Activated CD4-positive, CD25-positive, alpha-beta regulatory T cell treated with anti-CD3 and anti-CD28 coated beads, Interleukin-2, amount 50 U/mL, for 72 hours (primary cell): ENCODE data around the gene IQGAP2.
"Not testable (repeated sequence)": the region's sequence is repeated elsewhere in the genome, so short reads cannot be mapped to it uniquely, and the experiment has no call there.

Experiments
- DNase-seq: peaks from one replicate; pipeline ENCODE4 v3.0.0; 2021

The IQGAP2 gene

DNA sequence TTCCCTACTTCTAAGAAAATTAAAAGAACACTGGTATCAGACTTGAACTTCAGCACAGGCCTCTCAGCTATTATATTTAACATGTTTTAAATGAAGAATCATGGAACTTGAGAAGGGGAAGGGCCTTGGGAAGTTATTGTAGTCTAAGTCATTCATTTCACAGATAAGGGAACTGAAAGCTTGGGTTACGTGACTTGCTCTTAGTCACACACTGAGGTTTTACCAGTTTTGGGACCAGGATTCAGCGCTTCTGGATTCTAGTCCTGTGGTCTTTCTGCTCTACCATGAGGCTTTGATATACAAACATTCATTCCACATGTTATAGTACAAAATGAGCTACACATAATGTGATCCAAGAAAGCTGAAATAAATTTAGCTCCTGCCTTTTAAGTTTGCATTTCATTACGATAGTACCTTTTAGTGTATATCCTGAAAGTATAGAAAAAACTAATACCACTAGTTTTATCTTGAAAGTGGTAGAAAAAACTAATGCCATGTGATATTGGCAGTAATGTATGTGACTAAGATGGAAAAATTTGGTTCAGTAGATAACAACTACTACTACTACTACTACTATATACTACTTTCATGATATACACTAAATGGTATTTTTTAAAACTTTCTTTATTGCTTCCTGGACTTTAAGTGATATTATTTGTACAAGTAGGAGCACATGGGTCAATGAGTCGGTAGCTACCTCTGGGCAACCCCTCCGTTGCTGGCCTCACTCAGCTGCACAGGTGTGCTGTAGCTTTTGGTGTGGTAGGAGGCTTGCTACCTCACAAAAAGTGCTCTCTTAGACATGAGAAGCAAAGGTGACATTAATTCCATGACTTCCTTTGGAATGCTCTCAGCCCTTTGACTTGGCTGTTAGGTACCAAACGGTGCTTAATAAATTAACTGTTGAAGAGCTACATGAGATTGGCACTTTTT is 179.4 kb downstream of the IQGAP2 start:
- no peak for DNase-seq

DNA sequence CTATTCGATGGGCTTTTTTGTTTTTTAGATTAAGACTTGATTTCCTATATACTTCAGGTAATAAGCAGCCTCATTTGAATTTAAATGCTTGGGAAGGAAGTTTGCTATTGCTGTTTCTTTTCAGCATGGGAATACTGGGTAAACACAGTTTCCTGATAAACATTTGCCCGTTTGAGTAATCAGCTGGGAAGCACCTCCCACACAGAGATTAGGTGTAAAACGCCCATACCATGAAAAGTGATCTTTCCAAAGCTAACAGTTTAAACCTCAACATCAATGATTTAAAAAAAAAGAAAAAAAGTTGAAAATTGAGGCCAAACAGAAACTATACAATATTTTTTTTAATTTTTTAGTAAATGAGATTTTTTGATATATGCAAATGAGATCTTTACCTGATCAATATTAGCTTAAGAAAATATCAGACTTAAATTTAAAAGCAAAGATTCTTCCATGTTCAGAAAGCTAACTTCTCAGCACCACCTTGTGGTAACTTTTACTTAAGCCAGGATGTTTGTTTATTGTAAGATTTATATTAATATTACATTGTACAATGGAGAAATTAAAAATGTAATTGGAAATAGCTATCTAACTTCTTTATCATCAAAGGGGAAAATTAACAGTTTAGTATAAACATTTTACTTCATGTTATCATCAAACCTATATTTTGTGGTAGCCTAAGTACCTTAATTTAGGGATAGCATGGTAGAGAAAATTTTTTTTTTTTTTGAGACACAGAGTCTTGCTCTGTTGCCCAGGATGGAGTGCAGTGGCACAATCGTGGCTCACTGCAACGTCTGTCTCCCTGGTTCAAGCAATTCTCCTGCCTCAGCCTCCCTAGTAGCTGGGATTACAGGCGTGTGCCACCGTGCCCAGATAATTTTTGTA is 180.3 kb downstream of the IQGAP2 start:
- no peak for DNase-seq

DNA sequence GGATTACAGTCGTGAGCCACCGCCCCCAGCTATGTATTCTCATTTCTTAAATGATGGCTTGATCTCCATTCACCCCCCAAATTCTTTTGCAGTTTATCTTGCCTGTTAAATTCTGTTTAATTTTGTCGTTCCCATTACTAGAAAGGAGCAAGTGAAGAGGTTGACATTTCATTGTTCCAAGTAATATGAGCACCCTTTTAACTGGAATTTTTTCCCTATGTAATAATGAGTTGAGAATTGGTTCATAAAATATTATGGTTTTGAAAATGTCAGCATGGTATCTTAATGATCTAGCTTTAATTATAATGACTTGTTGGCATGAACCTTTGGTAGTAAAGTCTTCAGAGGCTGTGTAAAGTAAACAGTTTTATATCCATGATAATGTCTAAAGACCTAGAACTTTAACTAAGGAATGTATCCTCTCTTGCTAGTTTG is 182.7 kb downstream of the IQGAP2 start:
- no peak for DNase-seq

DNA sequence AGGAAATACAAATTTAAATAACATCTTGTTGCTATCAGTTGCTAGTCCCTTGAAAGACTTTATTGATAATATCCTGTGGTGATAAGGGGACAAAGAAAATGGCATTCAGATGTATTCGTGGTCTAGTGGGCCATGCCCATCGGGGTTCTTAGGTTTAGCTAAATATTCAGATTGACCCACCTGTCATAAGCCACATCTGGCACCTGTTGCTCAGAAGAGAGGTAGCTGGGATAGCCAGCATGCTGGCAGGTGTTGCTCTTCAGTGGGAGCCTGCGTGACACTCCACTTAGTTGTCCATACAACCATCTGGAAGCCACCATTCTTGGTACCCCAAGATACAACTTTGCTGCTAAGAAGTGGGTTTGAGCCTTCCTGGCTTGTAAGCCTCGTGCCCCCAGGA is 183.4 kb downstream of the IQGAP2 start:
- DNase-seq: no peak

DNA sequence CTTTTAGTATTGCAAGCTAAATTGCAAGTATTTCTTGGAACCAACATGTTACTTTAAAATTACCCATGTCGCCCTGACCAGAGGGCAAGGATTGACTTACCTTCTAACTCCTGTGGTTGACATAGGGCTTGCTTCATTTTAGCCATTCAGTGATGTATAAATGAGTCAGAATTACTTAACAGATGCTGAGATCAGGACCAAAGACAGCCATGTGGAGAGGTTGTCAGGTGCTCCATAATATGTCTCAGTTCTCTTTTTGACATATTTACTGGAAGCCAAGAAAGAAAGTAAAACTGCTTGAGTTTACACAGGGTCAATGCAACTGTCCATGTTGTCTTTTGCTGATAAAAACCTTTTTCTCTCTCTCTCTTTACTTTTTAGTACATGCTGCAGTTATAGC is 186.9 kb downstream of the IQGAP2 start:
- no peak for DNase-seq

DNA sequence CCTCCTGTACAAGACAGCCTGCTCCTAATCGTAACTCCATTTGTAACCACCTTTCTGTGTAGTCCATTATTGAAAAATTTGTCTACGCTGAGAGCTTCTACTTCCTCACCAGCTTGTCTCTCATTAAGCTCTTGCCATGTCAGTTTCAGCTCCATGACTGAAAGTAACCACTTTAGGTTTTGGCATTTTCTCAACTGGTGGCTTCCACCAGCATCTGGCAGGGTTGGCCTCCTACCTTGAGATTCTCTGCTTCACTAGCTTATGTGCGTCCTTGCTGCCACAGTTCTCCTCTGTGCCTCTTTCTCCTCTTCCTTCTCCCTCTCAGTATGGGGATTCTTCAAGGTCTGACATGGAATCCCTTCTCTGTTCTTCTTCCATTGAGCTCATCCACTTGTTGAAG is 188.3 kb downstream of the IQGAP2 start:
- no peak for DNase-seq

DNA sequence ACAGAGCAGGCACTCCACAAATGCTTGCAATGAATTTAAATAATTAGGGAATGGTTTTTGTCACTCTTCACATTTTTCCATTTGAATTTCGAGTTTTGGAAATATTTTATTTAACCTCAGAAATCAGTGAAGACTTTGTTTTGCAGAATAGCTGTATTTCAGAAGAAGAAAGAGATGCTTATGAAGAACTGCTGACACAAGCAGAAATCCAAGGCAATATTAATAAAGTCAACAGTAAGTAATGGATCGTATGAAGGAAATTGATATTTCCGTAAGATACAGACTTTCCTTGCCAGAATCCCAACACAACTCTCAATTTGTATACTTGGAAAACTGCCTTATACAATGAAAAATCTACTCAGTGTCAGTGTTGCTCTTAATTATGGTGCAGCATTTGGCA is 189.6 kb downstream of the IQGAP2 start:
- DNase-seq: no peak

DNA sequence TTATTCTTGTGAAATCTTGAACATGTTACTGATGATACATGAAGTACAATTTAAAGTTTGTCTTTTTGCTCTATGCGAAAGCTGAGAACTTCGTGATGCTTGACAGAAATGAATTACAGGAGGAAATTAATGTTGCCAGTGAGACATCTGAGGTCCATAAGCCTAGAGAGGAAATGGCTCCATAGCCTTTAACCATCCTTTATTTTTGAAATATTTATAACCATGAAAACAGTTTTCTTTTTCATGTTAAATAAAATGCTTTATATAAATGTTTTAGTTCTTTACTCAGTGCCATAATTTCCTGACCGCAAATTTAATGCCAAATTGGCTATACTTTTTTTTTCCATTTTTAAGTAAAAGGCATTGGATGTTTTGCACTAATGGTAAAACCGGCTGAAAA is 191.0 kb downstream of the IQGAP2 start:
- DNase-seq: no peak

DNA sequence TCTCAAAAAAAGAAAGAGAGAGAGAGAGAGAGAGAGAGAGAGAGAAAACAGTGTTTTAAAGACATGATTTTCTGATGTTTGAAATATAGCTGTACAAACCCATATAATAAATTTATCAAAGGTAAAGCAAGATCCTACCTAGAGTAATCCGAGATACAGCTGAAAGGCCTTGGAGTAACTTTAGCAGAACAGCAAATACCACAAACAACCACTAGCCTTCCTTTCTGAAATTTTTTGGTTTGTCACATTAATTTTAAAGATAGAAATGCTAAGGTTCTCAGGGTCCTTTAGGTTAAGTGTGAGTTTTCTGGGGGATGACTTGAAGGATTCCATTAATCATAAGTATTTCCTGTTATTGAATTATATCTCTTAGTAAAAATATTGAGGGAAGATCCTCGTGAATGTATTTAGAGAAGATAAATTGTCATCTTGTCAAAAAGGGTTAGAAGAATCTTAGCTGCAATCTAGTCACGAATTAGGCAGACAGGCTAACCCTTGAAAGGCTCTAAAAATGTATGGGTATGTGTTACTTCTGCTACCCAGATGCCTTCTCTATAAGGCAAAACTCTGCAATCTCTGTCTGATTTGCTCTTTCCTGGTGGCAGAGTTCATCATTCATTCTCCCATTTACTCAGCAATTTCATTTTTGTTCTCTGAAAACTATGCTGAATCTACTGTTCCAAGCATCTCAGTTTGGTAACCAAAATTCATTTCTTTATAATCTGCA is 192.8 kb downstream of the IQGAP2 start:
- DNase-seq: no peak

DNA sequence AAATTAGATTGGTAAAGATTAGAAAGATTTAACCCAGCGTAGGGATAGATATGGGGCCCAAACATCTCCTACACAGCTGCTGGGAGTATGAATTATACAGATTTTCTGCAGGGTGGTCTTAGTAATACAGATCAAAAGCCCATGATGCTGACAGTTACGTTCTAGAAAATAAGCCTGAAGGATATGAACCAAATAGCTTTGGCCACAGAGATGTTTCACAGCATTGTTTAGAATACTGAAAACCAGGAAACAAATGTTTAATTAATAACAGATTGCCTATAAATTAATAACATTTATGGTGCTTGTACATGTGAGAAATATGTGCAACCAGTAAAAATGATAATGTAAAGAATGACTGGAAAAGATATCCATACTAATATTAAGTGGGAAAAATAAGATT is 195.4 kb downstream of the IQGAP2 start:
- no peak for DNase-seq

DNA sequence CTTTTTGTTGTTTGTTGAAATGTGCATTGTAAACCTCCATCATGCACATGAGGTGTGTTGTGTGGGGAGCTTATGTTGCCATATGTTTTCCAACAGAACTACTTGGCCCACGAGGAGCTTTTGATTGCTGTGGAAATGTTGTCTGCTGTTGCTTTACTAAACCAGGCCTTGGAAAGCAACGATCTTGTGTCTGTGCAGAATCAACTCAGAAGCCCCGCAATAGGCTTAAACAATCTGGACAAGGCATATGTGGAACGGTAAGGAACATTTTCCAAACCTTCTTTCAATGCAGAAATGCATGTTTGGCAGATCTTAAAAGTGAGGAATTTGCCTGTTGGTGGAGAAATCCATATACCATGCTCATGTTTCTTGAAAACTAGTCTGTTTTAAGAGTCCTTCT is 197.6 kb downstream of the IQGAP2 start:
- no peak for DNase-seq

DNA sequence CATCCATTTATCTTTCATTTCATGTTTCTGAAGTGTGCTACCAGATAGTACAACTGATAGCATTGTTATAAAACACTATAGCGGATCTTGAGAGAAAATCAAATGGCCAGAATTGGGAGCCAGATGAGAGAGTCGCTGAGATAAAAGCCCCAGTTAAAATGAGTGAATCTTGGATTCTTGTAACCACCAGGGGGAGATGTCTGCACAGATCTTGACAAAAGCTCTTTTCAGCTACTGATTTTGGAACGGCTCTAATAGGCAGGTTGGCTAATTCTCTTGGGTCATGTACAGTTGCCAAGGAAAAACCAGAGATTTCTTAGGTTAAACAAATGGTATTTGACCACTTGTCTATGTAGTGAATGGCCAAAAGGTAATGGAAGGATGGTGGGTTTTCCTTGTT is 198.4 kb downstream of the IQGAP2 start:
- no peak for DNase-seq

DNA sequence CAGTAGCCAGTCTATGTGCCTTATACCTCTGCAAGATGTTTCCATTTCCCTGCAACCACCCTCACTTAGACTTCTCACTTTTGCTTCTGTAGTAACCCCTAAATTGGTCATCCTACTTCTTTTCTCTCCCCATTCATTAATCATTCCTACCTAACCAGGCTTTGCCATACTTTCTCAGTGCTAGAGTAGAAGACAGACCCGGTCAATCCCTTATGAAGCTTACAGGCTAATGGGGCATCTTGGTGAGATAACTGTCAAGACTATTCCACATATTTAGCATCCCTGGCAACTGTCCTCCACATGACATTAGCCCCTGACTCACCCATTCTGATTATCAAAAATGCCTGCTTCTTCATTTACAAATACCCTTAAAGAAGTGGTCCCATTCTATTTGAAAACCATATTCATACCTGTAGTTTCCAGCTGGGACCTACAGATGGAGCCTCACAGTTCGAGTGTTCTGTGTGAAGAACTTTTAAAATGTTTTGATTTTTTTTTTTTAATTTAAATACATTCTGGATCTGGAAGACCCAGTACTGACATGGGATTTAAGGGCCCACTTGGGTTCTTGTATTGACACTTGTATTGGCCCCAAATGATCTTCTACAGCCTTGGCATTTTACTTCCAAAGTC is 199.1 kb downstream of the IQGAP2 start:
- no peak for DNase-seq

DNA sequence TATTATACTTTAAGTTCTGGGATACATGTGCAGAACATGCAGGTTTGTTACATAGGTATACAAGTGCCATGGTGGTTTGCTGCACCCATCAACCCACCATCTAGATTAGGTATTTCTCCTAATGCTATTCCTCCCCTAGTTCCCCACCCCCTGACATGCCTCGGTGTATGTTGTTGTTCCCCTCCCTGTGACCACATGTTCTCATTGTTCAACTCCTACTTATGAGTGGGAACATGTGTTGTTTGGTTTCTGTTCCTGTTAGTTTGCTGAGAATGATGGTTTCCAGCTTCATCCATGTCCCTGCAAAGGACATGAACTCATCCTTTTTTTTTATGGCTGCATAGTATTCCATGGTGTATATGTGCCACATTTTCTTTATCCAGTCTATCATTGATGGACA is 200.9 kb downstream of the IQGAP2 start:
- not testable (repeated sequence) for DNase-seq

DNA sequence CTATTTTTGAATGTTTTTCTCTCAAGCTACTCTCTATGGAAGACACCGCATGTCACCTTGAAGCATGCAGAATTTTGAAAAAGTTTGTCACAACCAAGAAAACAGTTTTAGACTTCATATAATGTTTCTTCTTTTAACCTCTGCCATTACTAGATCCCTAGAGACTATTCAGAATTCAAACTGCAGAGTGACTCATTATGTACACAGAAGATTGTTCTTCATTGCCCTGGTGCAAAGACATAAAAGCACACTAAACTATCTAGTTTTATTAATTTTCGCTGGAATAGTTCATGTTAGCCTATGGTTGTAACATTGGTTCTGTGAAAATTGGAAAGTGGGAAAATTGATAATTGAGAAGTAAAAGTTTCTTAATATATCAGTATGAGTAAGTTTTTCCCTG is 201.8 kb downstream of the IQGAP2 start:
- no peak for DNase-seq

DNA sequence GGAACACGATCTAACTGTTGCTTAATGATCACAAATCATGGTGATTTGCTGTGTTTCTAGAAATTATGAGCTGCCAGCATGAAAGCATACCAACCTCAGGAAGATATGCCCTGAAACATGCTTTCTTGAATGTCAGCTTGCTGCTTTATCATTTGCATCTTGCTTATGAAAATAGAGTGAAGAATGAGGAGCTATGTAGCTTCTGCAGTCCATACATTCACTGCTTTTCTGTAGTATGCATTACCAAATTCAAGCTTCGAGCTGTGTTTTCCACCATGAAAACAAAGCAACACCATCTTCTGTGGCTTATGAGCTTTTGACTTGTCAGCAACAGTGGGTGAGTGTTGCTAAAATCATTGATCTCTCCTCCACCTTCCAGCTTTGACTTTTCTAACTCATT is 203.6 kb downstream of the IQGAP2 start:
- no peak for DNase-seq

DNA sequence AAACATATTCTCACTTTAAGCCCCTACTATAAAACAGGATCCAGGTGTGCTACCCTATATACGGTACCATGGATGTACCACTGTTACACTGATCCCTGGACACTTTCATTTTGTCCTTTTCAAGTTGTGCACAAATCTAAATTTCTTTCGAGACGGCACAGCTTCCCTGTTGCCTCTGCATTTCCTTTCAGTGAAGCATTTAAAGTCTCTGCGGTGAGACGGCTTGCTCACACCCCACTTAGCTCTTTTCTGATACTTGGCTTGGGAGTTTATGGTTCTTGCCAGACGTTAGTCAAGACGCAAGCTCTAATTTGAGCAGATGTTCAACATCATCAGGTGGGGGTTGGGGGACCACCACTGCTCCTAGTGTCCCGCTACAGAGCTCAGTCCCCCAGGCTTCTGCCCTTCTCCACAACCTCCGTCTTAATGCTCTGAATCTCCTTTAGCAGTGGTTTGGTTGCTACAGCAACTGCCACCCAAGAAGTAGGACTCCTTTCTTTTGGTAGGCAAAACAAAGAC is 204.3 kb downstream of the IQGAP2 start:
- DNase-seq: no peak

DNA sequence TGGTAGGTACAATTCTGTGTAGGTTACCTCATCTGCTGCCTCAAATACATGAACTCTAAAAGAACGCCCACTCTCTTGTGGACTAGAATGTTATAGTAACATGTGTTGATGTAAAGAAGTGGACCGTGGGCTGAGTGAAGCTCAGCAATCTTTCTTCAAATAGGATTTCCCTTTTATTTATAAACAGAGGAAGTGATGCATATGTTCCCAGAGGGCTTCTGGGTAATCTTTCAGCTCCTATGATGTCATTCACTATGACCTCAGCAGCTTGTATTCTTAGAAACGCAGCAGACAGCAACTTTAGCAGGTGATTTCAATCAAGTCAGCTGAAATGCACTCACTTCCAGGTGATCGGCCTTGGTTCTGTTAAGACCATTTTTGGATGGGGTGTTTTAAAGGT is 205.7 kb downstream of the IQGAP2 start:
- DNase-seq: no peak

DNA sequence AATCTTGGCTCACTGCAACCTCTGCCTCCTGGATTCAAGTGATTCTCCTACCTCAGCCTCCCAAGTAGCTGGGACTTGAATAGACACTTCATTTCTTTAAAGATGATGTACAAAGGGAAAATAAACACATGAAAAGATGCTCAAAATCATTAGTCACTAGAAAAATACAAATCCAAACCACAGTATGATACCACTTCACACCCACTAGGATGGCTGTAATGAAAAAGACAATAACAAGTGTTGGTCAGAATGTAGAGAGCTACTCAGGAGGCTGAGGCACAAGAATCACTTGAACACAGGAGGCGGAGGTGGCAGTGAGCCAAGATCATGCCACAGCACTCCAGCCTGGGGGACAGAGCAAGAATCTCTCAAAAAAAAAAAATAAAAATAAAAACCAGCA is 207.1 kb downstream of the IQGAP2 start:
- no peak for DNase-seq

DNA sequence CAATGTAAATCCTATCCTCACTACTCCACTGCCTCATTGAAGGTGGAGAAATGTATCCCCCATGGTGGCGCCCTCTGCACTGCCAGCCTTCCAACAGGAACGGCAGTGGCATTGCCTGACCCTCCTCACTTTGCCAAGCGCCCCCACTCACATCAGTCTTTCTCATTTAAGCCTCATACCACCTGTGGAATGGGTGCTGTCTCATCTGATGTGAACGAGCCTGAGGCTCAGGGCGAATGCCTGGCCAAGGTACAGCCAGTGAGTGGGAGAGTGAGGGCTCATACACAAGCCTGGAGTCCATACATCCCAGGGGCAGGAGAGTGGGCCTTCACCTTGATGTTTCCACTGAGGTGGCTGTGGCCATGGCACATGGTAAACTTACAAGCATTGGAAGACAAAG is 209.9 kb downstream of the IQGAP2 start:
- DNase-seq: no peak

DNA sequence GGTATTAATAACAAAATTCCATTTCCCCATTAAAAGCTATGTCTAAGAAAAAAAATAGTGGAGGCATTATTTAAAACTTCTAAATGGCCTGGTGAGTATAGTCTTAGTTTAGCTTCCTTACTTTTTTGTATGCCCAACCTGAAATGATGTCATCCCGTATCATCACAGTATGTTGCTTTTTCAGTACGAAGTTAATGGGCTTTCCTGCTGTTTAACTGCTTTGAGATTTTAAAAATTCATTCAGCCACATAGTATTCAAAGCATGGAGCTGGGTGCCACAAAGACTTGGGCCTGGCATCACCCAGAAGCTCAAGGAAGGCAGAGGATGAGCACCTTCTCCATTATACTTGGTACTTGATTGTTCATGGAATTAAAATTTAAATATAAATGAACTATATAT is 212.7 kb downstream of the IQGAP2 start:
- DNase-seq: no peak

DNA sequence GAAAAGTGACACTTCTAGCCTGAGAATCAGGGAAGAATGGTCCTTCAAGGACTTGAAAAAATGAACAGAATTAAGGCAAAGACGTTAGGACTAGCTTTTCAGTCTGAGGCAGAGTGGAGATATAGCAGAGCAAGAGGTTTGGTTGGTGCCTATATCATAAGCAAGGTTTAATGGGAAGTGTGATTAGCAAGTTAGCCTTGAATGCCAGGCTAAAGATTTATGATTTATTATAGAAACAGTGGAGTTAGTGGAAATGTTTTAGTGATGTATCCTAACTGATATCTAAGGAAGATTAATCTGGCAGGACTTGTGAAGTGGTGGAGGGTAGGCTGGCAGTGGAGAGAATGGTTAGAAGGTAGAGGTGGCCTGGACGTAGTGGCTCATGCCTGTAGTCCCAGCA is 213.1 kb downstream of the IQGAP2 start:
- no peak for DNase-seq

DNA sequence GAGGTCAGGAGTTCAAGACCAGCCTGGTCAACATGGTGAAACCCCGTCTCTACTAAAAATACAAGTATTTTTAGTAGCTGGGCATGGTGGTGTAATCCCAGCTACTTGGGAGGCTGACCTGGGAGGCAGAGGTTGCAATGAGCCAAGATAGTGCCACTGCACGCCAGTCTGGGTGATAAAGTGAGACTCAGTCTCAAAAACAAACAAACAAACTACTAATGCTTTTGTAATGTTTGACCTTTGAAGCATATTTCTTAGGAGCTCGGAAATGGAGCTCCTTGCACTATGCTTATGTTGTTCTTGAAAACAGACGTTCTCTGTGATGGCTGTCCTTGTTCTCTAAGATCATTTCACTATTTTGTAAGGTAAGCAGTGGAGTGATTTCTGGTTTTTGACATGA is 214.1 kb downstream of the IQGAP2 start:
- no peak for DNase-seq
